HG03108 (cell line): ENCODE measurements around the gene SLC34A1.
A peak's percentile ranks its signal among the peaks of the same experiment; 100 is the strongest.
"Not testable (repeated sequence)": the region's sequence is repeated elsewhere in the genome, so short reads cannot be mapped to it uniquely, and the experiment has no call there.

Experiments used
- ATAC-seq: cut with Tn5 transposase; IDR thresholded peaks from one replicate; pipeline ENCODE4 v1.9.1; 2021; ENCODE audit warnings: moderate library complexity; ENCODE audit not compliant: unreplicated experiment

SLC34A1 gene

DNA sequence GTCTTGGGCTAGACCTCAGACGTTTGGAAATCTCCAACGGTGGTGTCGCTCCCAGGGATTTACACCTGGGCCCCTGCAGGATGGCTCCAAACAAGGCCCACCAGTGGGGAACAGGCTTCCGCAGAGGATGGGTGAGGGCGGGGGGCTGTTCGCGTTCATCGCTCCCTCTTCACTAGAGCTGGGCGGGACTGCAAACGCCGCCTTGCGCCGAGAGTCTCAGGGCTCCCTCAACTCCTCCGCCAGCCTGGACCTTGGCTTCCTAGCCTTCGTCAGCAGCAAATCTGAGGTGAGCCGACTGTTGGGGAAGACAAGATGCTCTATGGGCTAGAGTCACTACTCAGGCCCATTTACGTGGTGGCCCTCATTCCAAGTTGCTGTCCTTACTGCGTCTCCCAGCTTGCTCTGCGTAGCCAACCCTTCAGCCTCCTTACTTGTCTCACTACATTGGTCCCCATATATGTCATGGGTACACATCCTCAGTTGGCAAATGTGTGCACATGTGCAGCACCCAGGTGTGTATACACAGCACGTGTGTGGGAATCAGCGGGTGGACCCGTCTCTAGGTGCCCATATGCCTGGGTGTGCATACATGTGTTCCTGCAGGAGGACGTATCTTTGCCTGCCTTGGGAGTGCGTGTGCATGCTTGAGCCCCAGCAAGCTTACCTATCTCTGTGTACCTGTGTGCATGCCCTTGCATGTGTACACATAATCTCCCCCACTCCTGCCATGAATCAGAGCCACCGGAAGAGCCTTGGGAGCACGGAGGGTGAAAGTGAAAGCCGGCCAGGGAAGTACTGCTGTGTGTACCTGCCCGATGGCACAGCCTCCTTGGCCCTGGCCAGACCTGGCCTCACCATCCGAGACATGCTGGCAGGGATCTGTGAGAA lies 16.0 kb upstream of the SLC34A1 start:
- no peak for ATAC-seq

- ATAC-seq = no peak
Measured at GRCh38 chr5:177368869-177369644, 15.2 kb upstream of the SLC34A1 start.

- ATAC-seq = no peak
Measured at GRCh38 chr5:177369645-177370440, 14.4 kb upstream of the SLC34A1 start.

DNA sequence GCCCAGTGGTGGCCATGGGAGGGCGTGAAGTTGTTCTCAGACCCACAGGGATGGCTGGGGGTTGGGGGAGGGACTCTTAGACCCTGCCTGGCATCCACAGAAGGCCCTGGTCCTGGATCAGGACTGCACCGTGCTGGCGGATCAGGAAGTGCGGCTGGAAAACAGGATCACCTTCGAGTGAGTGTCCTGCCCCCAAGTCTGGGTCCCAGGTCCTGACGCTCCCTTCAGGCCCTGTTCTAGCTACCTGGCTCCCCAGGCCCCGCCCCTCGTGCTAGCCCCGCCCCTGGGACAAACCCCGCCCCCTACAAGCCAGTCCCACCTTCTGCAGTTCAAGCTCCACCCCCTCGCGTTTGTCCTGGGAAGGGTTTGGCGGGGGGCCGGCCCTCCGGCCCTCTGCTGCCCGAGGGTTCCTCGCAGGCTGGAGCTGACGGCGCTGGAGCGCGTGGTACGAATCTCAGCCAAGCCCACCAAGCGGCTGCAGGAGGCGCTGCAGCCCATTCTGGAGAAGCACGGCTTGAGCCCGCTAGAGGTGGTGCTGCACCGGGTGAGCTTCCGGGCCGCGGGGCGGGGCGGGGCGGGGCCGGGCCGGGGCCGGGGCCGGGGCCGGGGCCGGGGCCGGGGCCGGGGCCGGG lies 13.6 kb upstream of the SLC34A1 start:
- ATAC-seq = no peak

- no peak for ATAC-seq
Measured at GRCh38 chr5:177371120-177372033, 12.9 kb upstream of the SLC34A1 start.

GRCh38 chr5:177372034-177372896 lies 12.0 kb upstream of the SLC34A1 start:
- no peak for ATAC-seq

DNA sequence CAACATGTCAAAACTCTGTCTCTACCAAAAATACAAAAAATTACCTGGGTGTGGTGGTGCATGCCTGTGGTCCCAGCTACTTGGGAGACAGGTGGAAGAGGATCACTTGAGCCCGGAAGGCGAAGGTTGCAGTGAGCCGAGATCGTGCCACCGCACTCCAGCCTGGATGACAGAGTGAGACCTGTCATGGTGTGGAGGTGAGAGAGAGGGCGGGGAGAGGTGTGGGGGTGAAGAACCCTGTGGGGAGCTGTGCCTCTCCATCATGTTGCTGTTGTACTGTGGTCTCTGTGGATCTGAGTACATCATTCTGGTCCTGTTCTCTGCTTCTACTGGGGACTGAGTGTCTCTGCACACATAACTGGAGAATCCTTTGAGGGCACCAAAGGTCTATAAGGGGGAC lies 11.3 kb upstream of the SLC34A1 start:
- no peak for ATAC-seq

DNA sequence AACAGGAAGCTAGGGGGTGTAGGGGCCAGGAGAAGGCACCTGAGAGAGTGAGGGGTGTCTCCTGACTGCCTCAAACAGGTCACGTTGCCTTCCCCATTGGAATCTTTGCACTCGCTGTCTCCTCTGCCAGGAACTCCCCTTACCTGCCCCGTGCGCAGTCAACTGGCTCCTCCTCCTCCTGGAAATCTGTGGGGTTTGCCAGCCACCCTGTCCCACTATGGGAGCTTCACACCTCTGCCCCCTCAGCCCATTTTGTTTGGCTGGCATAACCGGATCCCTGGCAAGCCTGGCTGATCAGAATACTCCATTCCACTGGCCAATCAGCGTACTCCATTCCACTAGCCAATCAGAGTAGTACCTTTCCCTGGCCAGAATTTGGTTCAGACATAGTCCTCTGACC lies 10.4 kb upstream of the SLC34A1 start:
- ATAC-seq = no peak

DNA sequence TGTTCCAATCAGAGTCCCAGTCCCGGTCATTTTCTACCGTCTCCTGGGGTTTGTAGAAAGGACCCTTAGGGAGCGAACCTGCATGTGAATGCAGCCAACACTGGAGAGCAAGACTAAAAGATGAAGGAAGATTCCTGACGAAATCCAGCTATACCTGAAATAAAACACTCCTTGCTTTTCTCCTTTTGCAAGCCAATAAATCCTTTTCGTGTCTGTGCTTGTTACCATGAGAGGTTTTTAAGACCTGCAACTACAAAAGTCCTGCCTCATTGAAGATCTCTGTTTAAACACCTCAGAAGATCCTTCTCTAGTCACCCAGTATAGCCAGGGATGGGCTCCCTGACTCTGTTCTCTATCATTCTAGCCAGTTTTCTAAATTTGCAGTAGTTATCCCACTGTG lies 10.0 kb upstream of the SLC34A1 start:
- no peak for ATAC-seq

GRCh38 chr5:177375516-177375915 lies 8.7 kb upstream of the SLC34A1 start:
- not testable (repeated sequence) for ATAC-seq

GRCh38 chr5:177376107-177376506 lies 8.1 kb upstream of the SLC34A1 start:
- no peak for ATAC-seq

GRCh38 chr5:177377851-177378776 lies 6.1 kb upstream of the SLC34A1 start:
- no peak for ATAC-seq

- ATAC-seq = peak; percentile 58
Measured at GRCh38 chr5:177378884-177379883, 5.0 kb upstream of the SLC34A1 start.

DNA sequence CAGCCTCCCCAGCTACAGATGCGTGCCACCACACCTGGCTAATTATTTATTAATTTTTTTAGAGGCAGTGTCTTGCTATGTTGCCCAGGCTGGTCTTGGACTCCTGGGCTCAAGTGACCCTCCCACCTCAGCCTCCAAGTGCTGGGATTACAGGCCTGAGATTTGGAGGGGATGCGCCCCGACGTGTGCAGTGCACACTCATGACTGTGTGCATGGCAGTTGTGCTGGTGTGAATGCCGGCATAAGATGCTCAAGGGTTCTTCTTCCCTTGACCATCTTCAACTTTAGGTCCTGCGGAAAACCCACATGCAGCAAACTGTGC lies 3.5 kb upstream of the SLC34A1 start:
- no peak for ATAC-seq

DNA sequence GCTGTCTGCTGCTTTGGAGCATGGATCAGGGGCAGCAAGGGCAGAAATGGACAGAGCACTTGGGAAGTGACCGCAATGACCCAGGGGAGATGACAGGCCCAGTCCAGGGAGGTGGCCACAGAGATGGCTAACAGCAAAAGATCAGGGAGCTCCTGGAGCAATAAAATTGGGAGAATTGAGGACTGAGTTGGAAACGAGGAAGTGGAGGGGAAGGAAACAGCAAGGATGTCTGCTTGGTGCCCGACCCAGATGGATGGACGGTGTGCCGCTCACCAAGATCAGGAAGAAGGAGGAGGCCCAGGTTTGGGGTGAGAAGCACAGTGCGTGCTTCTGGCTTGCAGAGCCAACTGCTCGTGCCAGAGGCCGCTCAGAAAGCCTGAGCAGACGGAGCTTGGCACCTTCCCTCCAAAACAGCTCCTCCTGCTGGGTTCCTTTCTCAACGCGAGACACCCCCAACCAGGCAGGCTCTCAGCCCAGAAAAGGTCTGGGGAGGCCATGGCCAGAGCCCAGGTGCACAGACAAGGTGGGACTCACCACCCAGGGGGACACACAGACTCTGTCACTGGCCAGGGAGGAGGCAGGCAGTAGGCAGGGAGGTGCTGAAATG lies 1.7 kb upstream of the SLC34A1 start:
- ATAC-seq = no peak

GRCh38 chr5:177383181-177383580 lies 1.1 kb upstream of the SLC34A1 start:
- ATAC-seq = no peak
